ENCODE measurements around the gene GRK6.
A peak's percentile ranks its signal among the peaks of the same experiment; 100 is the strongest.

Gene GRK6

GRCh38 chr5:177440990-177441780 lies 14.7 kb downstream of the GRK6 start:
- DNase-seq (ENCODE audit: low spot score) = no peak

GRCh38 chr5:177442066-177442826 lies 15.8 kb downstream of the GRK6 start:
- DNase-seq (ENCODE audit: low spot score) = no peak

DNA sequence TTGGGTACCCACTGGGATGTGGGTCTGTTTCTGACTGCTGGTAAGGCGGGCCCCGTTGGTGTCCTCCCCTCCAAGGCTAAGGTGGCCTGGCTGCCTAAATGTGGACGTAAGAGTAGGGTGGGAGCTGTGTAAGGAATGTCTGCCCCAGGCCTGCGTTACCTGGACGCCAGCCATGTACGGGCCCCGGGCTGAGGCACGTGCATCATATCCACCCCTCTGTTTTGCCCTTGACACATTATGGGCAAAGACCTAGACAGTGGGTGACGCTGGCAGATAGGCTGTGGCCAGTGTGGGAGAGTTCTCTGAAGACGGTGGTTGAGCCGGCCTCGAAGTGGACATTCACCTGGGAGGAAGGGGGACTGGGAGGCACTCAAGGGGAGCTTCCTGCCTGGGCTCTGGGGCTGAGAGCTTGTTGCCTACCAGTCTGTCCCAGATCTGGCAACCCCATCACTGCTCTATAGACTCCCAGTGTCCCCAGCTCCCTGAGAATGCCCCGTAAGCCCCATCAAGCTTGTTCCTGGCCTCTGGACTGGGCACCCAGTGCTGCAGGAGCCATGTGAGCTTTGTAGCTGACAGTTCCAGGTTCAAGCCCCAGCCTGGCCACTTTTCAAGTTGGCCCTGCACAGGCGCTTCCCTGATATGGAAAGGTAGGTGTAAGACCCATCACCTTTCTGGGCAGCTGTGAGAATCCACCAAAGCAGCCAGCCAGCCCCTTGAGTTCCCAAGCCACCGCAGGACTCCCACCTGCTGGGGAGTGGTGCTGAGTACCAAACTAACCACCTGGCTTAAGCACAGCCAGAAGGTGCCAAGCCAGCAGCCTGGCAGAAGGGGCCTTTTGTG lies 16.9 kb downstream of the GRK6 start:
- DNase-seq (ENCODE audit: low spot score) = no peak

- no peak for DNase-seq (ENCODE audit: low spot score)
Measured at GRCh38 chr5:177444106-177445051, 17.9 kb downstream of the GRK6 start.

DNA sequence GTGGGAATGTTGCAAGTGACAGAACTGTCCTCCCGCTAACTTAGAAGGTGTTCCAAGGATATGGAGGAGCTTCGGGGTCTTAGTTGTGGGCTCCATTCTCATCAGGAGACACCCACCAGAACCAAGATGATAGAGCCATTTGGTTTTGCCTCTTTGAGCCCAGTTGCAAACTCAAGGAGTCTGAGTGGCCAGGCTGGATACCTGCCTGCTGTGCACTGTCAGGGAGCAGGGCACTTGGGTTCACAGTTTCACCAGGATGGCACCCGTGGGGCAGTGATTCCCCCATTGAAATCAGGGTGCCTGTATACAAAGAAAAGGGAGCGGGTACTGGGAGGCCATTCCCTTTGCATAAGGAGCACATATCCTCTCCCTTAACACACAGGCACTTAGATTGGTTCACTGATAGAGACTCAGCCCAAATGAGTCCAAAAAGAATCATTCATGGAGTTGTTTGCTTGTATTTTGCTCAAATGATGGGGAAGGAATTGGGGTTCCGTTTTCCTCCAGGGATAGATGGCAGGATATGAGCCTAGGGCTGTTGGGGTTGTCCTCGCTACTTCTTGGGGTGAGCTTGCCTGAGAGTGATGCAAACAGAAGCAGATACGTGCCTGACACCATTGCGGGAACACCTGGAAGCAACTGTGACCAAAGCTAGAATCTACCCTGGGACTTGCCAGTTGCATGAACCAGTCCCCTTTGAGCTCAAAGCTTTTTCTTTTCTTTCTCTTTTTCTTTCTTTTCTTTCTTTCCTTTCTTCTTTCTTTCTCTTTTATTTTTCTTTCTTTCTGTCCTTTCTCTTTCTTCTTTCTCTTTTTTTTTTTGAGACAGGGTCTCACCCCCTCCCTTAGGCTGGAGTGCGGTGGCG lies 18.8 kb downstream of the GRK6 start:
- DNase-seq (ENCODE audit: low spot score) = no peak

DNA sequence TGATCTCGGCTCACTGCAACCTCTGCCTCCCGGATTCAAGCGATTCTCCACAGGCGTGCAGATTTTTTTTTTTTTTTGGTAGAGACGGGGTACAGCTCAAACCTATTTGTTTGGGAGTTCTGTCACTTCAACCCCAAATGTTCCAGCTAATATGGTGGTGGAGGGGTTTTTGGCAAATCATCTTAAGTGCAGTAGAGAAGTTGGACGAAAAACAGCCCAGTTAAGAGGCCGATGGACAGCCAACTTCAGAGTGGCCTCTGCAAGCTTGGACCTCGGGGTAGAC lies 19.4 kb downstream of the GRK6 start:
- no peak for DNase-seq (ENCODE audit: low spot score)

GRCh38 chr5:177446200-177447065 lies 20.0 kb downstream of the GRK6 start, which contains the start of gene PRR7:
PRR7 (plus strand) TSS chr5:177446814; CDS start chr5:177455068, 8,254 bp downstream.
- DNase-seq (ENCODE audit: low spot score) = peak; percentile 94

GRCh38 chr5:177447066-177447610 lies 20.7 kb downstream of the GRK6 start:
- DNase-seq (ENCODE audit: low spot score) = peak; percentile 79

GRCh38 chr5:177447611-177448243 lies 21.3 kb downstream of the GRK6 start:
- DNase-seq (ENCODE audit: low spot score) = peak; percentile 77

GRCh38 chr5:177448244-177448950 lies 21.9 kb downstream of the GRK6 start:
- DNase-seq (ENCODE audit: low spot score) = no peak

- no peak for DNase-seq (ENCODE audit: low spot score)
Measured at GRCh38 chr5:177449140-177450061, 22.9 kb downstream of the GRK6 start.

DNA sequence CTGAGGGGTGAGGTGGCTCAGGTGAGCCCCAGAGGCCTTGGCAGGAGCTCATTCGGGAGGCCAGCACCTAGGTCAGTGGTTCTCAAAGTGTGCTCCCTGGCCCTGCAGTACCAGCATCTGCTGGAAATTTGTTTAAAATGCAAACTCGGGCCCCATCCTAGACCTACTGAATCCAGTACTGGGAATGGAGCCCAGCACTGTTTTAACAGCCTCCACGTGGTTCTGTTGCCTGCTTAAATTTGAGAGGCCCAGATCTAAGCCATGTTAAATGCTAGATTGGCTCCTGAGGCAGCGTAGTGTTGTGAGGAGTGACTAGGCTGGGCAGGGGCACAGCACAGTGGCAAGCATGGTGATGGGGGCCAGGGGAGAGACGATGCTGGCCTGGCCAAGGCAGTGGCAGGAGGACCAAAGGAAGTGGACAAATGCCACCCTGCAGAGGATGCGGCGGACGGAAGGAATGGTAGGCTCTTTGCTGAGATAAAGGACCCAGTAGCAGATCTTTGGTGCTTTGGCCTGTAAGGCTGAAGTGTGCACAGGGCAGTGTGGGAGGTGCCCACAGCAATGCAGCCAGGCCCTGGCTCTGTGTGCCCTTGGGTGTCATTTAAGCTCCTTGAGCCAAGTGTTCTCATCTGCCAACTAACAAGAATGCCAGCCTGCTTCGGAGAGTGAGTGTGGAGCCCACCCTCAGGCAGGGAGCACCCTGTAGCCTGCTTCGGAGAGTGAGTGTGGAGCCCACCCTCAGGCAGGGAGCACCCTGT lies 24.4 kb downstream of the GRK6 start:
- DNase-seq (ENCODE audit: low spot score) = no peak

DNA sequence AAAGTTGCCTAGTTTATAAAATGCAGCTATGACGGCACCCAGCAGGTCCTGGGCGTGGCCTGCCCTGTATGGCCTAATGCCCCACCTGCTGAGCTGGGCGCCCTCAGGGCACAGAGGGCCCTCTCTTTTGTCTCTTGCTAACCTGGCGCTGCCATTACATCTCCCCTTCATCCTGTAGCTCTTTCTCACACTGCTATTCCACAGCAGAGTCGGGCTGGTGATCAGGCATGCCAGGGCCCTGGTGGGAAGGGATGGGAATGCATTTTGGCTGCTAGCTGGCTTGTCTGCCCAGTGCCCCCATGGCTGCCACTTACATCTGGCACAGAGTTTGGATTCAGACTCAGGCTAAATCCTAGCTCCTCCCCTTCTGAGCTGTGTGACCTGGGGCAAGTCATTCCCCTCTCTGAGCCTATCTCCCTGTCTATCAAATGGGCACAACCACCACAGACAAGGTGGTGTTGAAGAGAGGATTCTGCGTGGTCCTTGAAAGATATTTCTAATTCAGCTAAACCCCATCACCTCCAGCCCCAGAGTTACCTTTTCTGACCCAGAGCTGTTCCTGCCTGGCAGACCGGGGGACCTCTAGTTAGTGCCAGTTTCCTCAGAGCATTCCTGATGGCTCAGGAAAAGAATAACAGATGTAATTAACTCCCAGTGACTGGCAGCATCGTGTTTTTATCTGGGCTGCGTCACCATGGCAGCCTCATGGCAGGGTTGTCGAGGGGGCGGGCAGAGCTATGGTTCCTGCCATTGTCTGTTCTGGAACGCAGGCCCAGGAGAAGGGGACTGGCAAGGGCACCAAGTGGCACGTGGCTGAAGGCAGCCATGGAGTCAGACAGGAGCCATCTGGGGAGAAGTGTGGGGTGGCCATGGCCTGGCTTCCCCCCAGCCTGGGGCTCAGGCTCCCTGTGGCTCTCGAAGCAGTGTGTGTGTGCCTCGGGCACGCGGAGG lies 26.5 kb downstream of the GRK6 start:
- DNase-seq (ENCODE audit: low spot score) = no peak

- DNase-seq (ENCODE audit: low spot score) = no peak
Measured at GRCh38 chr5:177453852-177454396, 27.4 kb downstream of the GRK6 start.
